ENCODE data around the gene ZNF830.
A peak's percentile ranks its signal among the peaks of the same experiment; 100 is the strongest.
"Not testable (repeated sequence)": the region's sequence is repeated elsewhere in the genome, so short reads cannot be mapped to it uniquely, and the experiment has no call there.

The ZNF830 gene

GRCh38 chr17:34991606-34992005 lies 30.3 kb downstream of the ZNF830 start:
- DNase-seq (ENCODE audit: low spot score), result no peak

GRCh38 chr17:34993031-34993430 lies 31.7 kb downstream of the ZNF830 start:
- no peak for DNase-seq (ENCODE audit: low spot score)

DNA sequence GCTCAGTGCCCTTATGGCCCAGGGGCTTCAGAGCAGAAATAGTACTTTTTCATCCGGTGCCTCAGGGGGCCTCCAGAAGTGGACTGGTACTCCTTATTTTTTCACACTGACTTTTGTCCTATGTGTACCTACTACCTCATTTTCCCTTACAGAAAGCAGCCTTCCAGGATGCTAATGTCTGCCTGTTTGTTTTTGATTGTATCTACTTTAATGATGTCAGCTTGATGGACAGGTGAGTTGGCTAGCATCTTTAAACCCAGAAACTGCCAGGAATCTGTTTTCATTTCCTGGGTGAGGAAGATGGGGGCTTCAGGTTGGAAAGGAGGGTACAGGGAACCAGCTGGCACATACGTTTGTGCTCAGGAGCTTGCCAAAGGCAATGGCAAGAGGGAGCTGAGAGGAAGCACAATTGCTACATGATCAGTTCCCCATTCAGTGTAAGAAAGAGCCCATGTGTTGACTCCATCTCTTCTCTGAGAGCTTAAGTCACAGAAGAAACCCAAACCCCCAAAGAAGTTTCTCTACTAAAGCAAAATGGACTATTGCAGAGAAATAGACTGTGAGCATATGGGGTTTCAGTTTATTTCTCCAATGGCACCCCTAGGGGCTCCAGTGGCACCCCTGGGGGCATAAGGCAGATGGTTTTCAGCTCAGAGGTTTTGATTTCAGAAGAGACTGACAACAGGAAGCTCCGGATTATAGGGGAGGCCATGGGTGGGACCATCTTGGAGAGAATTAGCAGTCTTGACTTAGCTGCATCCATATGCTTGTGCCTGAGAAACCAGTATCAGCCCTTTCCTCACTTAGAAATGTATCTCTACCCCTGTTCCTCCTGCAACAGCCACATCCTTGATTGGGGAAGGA lies 35.3 kb downstream of the ZNF830 start:
- DNase-seq (ENCODE audit: low spot score), result no peak

DNA sequence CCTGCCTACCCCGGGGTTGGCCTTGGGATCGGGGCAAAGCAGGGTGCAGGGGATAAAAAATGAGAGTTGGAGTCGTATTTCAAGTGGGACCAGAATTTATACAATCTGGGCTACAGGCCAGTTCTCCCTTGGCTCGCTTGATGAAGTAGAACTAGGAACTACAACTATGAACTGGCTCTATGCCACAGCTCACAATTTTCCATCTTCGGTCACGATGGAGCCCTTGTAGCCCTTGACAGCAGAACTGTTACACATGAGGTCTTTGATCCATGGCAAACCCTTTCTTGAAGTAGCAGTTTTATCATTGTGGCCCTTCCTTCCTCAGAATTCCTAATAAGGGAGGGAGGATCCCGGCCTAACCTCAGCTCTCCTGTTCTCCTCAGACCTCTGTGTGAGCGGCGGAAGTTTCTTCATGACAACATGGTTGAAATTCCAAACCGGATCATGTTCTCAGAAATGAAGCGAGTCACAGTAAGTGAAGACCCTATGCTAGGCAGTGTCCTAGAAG lies 36.1 kb downstream of the ZNF830 start:
- no peak for DNase-seq (ENCODE audit: low spot score)

DNA sequence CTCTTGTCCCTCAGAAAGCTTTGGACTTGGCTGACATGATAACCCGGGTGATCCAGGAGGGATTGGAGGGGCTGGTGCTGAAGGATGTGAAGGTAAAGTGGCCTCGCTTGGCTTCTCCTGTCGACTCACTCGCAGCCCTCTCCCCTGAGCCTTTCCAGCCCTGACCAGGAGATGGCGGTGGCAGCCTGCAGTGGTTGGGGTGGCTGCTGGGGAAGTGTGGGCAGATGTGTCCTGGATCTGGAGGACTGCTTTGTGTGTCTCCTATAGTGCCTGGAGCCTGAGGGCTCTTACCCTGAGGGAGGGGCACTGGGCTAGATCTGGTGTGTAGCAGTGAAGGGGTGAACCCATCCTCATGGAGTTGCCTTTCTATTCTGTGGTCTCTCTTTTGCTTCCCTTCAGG lies 36.9 kb downstream of the ZNF830 start:
- peak; percentile 84 for DNase-seq (ENCODE audit: low spot score)

DNA sequence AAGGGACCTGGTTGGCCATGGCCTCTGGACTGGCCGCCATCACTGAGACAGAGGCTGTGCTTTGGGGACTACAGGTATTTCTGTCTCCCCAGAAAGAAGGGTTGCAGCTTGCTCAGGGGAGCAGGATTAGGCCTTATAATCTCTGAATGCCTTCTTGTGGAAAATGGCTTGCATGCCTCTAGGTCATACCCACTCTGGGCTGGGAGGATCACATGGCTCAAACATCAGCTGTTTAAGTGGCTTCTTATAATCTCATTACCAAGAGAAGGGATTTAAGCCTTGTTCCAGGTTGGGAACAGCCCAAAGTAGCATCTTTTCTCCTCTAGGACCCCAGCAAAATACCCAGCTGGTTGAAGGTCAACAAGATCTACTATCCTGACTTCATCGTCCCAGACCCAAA lies 38.1 kb downstream of the ZNF830 start:
- DNase-seq (ENCODE audit: low spot score), result no peak

DNA sequence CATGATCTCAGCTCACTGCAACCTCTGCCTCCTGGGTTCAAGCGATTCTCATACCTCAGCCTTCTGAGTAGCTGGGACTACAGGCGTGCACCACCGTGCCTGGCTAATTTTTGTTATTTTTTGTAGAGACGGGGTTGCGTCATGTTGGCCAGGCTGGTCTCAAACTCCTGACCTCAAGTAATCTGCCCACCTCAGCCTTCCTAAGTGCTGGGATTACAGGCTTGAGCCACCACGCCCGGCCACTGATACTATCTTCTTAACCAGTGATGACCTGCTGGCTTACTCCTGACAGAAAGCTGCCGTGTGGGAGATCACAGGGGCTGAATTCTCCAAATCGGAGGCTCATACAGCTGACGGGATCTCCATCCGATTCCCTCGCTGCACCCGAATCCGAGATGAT lies 39.6 kb downstream of the ZNF830 start:
- DNase-seq (ENCODE audit: low spot score), result not testable (repeated sequence)

- DNase-seq (ENCODE audit: low spot score), result no peak
Observed at GRCh38 chr17:35001549-35001948, 40.2 kb downstream of the ZNF830 start.

- DNase-seq (ENCODE audit: low spot score), result no peak
Observed at GRCh38 chr17:35002876-35003551, 41.7 kb downstream of the ZNF830 start.

DNA sequence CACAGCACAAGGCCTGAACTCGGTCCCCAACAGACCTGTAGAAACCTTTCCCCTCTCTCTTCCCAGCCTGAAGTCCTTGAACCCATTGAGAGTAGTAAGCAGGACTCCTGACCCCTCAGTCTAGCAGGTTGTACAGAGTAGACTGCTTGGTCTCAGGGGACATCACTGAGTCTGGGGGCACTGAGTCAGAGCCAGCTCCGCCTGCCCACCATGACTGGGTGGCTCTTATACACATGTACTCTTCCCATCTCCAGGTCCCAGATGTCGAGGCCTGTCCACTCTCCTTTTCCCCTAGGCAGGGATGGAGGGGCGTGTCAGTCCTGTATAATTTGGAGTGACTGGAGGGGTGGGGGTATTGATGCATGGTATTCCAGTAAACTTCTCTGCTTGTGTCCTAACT lies 42.4 kb downstream of the ZNF830 start:
- DNase-seq (ENCODE audit: low spot score), result no peak

DNA sequence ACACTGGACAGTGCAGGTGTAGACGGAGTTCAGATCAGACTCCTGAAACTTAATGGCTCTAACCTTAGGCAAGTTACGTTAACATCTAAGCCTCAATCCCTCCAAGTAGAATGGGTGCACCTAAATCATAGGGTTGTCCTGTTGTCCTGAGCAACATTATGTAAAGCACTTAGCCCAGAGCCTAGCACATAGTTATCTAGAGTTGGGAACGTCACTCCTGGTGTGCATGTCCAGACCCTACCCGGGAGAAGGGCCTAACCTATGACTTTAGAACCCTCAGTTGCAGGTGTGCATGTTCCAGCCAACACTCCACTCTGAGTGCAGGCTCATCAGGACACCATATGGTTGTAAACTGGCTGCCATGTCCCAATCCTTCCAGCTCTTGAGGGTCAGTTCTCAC lies 45.0 kb downstream of the ZNF830 start:
- DNase-seq (ENCODE audit: low spot score), result no peak

GRCh38 chr17:35006961-35007360 lies 45.6 kb downstream of the ZNF830 start:
- DNase-seq (ENCODE audit: low spot score), result no peak

GRCh38 chr17:35010093-35010492 lies 48.8 kb downstream of the ZNF830 start:
- DNase-seq (ENCODE audit: low spot score), result no peak

DNA sequence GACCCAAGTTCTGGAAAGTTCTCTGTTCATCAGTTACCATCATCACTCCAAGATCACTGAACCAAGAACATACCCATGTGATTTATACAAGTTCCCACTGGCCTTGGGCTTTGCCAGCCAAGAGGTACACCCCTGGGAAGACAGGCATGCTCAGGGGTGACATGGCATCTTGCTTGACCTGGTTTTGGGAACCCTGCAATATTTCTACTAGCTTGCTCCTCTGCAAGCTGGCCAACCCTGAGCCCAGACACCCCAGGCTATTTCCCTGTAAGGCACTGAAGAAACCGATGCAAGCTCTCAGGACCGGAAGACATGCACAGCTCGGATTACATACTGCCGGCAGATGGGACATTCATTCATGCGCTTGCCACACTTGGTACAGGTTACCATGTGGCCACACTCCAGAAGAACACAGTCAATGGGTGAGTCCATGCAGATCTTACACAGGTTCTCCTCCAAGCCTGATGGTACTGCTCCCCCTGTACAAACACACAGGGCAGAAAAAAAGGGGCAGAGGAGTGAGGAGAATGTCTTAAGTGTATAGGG lies 50.4 kb downstream of the ZNF830 start:
- DNase-seq (ENCODE audit: low spot score), result no peak
